ENCODE results near the gene SRXN1. TPM values are rescaled to one million over a fixed set of nuclear protein-coding genes. Genes with fewer than 3 reads are reported as not detected.

Gene SRXN1
- total and polyA plus RNA-seq, 9 of the 15 experiments (the other 6 are each of a cell fraction or from before 2014, with no cell fraction given): 6.8 to 36.4 (median 21.6) TPM

DNA sequence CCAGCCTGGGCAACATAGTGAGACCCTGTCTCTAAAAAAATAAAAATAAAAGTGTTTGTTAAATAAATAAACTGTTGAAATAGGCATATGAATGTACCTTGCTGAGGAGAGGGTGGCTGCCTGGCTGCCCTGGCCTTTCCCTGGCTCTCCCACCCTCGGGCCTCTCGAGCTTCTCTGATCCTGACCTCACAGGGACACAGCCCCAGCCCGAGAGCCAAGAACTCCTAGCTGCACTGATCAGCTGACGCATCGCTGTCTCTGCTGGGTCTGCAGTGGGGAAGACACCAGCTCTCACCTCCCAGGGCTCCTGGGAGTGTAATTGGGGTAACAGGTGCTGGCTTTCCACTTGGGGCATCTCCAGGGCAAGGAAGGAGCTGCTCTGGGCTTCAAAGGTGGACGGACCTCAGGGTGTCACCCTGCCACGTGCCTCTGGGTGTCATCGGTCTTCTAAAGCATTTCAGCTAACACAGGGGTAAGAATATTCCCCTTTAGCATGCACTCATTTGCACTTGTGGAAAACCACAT, 49.8 kb downstream of the SRXN1 start:
- H3K36me3 ChIP-seq (ENCODE audit: control insufficient read depth, insufficient read depth, low read length): no peaks in the 10 kb centered on the region
- in situ Hi-C loops (cut with MboI) (no loop called here), intact Hi-C loops (cut with micrococcal nuclease) (no loop called here)
- H3K79me2 ChIP-seq (ENCODE audit: control insufficient read depth, insufficient read depth, low read length): no peaks in the 10 kb centered on the region
- no peak for DNase-seq (ENCODE audit: extremely low read depth in 1 of 4, low spot score in 3 of 4)
- H3K27me3 ChIP-seq (ENCODE audit: control insufficient read depth in 2 of 2, insufficient read depth in 2 of 2, low read length in 2 of 2): no peaks in the 10 kb centered on the region
- BruUV-seq (replicated peaks): no TSS peak
- H3K4me2 ChIP-seq (ENCODE audit: insufficient read depth, low read length): no peak overlapping the region
- H3K27ac ChIP-seq (ENCODE audit: extremely low read depth, low read depth, low read length): no peak overlapping the region
- ChIA-PET POLR2A (interaction anchor here (0.6 to 1.3 kb wide), 3 partner anchors 16 to 158 kb away, joined by 3 to 4 read pairs (median 3); no protein-coding TSS in a partner anchor), CTCF (ENCODE audit: low intra/inter-chr PET ratio) (no interaction called here)
- no peak overlapping the region for H2AFZ ChIP-seq (ENCODE audit: low read depth, low read length)
- no peaks in the 10 kb centered on the region for H3K9me1 ChIP-seq (ENCODE audit: control insufficient read depth, insufficient read depth, low read length)
- H3K4me3 ChIP-seq: no peak overlapping the region
- no peaks in the 10 kb centered on the region for H4K20me1 ChIP-seq (replicated peaks; ENCODE audit: control insufficient read depth, insufficient read depth, low read length)
- peak; percentile 40; the same call in 1 of the 3 replicates for ATAC-seq
- no peaks in the 10 kb centered on the region for H3K9me3 ChIP-seq (replicated peaks; ENCODE audit: control insufficient read depth, insufficient read depth, low read depth, low read length)
- H3K9ac ChIP-seq (ENCODE audit: insufficient read depth in 1 of 2, low read depth in 2 of 2, low read length in 2 of 2): peak overlapping the region in 1 of 2 experiments; percentile 40; a peak in 1 of 4 replicates
- 55% methylated on average over 6 of the region's 8 CpGs for WGBS (ENCODE audit: insufficient coverage, low coverage, missing lambda C conversion rate)
- TF ChIP-seq NCOA6 (IDR thresholded peaks at IDR 0.05) (no peak), L3MBTL2 (IDR thresholded peaks at IDR 0.05) (0 out of 2 replicates have a peak, but pooled peaks have one; percentile 21), ZBTB2 (IDR thresholded peaks at IDR 0.05) (no peak), USF1 (CRISPR knock-in tag; IDR thresholded peaks at IDR 0.05) (0 out of 2 replicates have a peak, but pooled peaks have one; percentile 27)
- H3K4me1 ChIP-seq (replicated peaks in 1 of 2; ENCODE audit: control insufficient read depth in 2 of 2, insufficient read depth in 2 of 2, low read length in 2 of 2): peaks cover 0 to 20% of the 10 kb centered on the region in 2 experiments; a peak in 2 of 5 replicates
- no peak for FAIRE-seq

All from K562 (cell line).